ENCODE data around the gene NUP214.

DNA sequence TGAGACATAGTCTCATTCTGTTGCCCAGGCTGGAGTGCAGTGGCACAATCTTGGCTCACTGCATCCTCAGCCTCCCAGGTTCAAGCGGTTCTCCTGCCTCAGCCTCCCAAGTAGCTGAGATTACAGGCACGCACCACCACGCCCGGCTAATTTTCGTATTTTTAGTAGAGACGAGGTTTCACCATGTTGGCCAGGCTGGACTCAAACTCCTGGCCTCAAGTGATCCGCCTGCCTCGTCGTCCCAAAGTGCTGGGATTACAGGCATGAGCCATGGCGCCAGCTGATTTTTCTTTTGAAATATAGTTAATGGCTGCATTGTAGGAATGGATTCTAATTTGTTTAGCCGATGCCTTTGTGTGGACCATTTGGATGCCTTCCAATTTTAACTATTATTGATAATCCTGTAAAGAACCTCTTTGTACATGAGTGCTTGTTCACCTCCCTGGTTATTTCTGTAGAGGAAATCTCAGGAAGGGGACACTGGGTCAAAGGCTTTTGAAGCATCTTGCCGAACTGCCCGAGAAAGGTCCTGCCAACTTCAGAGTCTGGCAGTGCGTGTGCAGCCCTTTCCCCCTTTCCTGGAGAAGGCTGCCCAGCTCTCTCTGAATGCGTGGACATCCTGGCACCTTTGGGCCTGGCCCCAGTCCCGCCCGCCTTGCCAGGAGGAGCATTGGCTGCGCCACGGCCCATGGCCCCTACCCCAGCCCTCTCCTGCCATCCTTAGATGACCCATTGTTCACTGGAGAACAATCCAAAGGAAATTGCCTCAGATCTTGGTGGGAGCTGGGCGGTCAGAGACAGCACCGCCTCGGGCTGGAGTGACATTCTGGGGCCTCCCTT, 8.9 kb upstream of the NUP214 start:
- no peak for TF ChIP-seq CTCF (IDR thresholded peaks at IDR 0.05)
- no peak for TF ChIP-seq EP300 (IDR thresholded peaks at IDR 0.05)
- TF ChIP-seq POLR2A (IDR thresholded peaks at IDR 0.05) = no peak
